SK-N-DZ (cell line): ENCODE data around the gene ACTMAP.

Experiments used
- DNase-seq: peaks from one replicate; pipeline ENCODE4 v3.0.0-alpha.2; 2015; ENCODE audit warnings: low spot score
- small RNA-seq, 2 experiments: library from RNA; depleted of rRNA; stranded (forward); fragments of <200 nt; gene quantifications; one replicate each; pipeline ENCODE3, GENCODE V24; 2014

ACTMAP gene

DNA sequence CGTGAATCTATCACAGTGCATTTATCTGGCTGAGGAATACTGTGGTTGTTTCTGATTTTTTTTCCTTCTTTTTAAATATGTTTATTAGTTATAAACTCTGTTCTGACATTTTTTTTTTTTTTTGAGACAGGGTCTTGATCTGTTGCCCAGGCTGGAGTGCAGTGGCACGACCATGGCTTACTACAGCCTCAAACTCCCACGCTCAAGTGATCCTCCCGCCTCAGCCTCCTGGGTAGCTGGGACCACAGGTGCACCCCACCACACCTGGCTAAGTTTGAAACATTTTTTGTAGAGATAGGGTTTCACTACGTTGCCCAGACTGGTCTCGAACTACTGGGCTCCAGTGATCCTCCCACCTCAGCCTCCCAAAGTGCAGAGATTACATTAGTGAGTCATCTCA, 53.3 kb downstream of the ACTMAP start:
- no peak for DNase-seq

DNA sequence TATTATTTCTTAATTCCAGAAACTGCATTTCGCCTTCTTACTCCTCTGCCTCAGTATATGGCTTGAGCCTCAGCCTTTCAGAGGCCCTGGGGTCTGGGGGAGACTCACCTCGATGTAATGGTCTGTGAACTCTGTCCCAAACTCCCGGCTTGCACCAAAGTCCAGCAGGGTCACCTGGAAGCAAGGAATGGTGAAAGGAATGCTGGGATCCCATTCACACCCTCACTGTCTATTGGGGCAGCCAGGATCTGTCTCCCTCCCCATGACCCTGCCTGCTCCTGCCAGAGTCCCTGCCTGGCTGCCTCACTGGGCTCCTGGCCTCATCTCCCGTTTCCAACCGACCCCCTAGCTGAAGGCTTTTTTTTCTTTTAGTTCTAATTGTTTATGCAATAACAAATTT, 54.4 kb downstream of the ACTMAP start:
- no peak for DNase-seq

GRCh38 chr19:40693896-40694295, 56.4 kb downstream of the ACTMAP start:
- no peak for DNase-seq

- no peak for DNase-seq
Observed at GRCh38 chr19:40693150-40693788, 57.0 kb downstream of the ACTMAP start.

GRCh38 chr19:40692212-40692551, 58.1 kb downstream of the ACTMAP start:
- no peak for DNase-seq

DNA sequence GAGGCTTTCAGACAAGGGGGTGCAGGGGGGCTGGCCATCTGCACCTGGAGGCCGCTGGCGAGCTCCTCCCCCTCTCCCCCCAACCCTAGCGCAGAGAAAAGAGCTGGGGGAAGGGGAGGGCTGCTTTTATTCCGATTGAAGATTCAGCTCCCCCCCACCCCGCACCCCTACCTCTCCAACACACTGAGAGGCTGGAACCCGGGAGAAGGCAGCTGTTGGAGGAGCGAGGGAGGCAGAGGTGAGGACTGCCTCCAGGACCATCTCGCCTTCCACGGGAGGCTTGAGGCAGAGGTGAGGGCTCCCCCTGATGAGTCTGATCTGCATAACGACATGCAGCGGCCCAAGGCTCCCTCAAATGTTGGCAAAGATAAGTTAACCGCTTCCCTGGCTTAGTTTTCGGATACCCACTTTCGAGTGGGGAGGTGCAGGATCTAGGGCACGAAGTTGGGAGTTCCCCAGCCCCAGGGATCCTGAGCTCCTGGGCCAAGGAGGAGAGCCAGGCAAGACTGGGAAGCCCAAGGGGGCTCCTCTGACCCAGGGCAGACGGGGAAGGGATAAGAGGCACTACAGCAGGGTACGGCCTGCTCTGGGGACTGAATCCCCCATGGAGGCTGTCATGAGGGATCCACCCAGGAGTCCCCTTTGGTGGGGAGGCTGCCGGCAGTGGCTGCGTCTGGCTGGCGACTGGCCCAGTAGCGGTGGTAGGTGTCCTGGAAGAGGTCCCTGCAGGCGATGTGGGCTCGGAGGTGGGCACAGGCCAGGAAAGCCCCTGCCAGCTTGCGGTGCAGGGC, 58.7 kb downstream of the ACTMAP start:
- DNase-seq, result no peak

Small RNA genes lying within 50 kb of the gene (small RNA-seq; reads per million reads assigned to genes)
- 0 to 0.04 reads per million in 2 experiments for gene RNU6-195P
